DOHH2 (cell line): ENCODE data around the gene CYTH3.

Source experiments
- EZH2phosphoT487 ChIP-seq: fragments of 200-600 bp; sonication (generic); IDR thresholded peaks from 2 replicates; pipeline ENCODE4 v1.6.1; 2017; ENCODE audit warnings: borderline replicate concordance, mild to moderate bottlenecking, antibody characterized with exemption, low read length, moderate library complexity, mixed read lengths
- TF ChIP-seq, protein P1 (sequence below): fragments of 200-600 bp; sonication (generic); IDR thresholded peaks from one replicate; pipeline ENCODE4 v1.5.1; 2014; ENCODE audit warnings: antibody characterized with exemption, mild to moderate bottlenecking, low read depth, low read length; ENCODE audit not compliant: poor library complexity, severe bottlenecking

DNA sequence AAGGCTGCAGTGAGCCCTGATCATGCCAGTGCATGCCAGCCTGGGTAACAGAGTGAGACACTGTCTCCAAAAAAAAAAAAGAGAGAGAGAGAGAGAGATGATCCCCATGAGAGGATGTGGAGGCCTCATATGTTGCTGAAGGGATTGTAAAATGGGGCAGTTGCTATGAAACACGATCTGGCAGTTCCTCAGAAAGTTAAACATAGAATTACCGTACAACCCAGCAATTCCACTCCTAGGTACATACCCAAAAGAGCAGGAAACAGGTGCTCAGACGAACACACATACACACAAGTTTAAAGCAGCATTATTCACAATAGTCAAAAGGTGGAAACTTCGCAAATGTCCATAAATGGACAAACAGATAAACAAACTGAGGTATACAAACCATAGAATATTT is 27.4 kb upstream of the CYTH3 start:
- TF ChIP-seq, protein P1, sequence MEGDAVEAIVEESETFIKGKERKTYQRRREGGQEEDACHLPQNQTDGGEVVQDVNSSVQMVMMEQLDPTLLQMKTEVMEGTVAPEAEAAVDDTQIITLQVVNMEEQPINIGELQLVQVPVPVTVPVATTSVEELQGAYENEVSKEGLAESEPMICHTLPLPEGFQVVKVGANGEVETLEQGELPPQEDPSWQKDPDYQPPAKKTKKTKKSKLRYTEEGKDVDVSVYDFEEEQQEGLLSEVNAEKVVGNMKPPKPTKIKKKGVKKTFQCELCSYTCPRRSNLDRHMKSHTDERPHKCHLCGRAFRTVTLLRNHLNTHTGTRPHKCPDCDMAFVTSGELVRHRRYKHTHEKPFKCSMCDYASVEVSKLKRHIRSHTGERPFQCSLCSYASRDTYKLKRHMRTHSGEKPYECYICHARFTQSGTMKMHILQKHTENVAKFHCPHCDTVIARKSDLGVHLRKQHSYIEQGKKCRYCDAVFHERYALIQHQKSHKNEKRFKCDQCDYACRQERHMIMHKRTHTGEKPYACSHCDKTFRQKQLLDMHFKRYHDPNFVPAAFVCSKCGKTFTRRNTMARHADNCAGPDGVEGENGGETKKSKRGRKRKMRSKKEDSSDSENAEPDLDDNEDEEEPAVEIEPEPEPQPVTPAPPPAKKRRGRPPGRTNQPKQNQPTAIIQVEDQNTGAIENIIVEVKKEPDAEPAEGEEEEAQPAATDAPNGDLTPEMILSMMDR = no peak
- no peak for TF ChIP-seq EZH2phosphoT487
